Hematopoietic multipotent progenitor cell treated with erythropoietin and hydrocortisone succinate and interleukin-3 and kit ligand, for 17 days (in vitro differentiated cells): ENCODE measurements around the gene HELZ2.

Source experiments
- DNase-seq: peaks from one replicate; pipeline ENCODE4 v3.0.0-alpha.2; 2015; ENCODE audit warnings: low spot score

Gene HELZ2

DNA sequence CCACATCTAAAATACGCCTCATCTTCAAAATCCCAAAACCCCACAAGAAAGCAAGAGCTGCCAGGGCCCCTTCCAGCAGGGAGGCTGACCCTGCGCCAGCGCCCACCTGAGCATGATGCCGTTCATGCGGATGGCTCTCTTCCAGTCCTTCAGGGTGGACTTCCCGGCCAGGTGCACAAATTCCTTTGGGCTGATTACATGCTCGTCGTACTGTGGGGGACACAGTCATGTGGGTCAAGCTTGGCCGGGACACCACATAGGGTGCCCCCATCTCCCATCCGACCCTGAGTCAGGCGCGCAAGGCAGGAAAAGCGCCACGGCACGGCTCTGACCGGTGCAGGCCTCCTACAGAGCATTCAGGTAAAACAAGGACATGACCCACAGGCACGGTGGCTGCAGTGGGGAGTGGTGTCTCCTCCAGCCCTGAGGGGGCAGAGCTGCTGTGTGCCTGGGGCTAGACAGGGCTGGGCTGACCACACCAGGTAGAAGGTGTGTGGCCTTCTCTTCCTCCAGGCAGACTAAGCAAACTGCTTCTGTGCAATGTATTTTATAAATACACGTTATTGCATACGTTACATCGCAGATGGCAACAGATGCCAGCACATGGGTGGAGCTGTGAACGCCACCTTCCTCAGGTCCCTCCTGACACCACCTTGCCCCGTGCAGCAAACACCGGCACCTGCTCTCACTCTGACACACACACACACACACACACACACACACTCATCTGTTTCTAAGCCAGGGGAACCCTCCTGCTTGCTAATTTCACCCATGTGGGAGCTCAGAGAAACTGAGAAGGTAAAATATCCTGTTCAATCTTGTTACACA lies 23.8 kb upstream of the HELZ2 start:
- DNase-seq = no peak

DNA sequence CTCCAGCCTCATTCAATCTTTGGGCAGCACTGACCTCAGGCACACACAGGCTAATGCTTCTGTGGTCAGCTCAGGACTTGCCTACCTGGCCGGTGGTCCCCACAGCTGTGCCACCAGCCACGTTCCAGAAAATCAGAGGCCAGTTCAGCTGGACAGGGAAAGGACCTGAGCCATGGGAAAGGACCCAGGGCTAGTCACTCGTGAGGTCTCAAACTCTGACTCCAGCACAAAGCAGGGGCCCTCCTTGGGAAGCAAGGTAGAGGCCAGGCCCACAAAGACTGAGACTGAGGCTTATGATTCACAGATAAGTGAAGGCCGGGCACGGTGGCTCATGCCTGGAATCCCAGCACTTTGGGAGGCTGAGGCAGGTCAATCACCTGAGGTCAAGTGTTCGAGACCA lies 22.4 kb upstream of the HELZ2 start:
- no peak for DNase-seq

DNA sequence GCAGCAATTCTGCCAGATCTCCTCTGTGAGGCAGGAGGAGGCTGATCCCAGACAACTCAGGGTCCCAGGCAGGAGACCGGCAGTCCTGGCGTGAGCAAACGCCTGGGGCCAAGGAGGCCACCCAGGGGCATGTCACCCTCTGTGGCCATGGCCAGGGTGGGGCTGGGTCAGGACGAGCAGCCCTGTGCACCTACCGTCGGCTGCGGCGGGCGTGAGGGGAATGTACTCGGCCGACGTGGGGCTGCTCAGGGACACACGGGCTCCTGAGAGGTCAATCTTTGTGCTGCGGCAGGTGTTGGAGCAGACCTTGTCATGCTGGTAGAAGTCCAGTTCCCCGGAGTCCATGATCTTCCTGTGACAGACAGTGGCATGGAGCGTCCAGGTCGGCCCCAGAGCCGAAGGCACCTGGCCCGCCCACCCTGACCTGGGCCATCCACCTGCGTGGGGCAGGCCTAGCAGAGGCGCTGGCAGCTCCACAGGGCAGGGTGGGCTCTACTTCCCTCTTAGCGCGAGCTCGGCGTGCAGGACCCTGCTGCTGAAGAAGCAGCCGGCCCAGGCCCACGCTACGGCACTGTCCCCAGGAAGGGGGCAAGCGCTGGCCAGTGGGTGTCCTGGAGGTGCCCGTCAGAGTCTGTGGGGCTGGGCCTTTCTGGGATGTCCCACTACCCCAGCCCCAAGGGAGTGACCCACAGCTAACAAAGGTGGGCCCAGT lies 21.5 kb upstream of the HELZ2 start:
- DNase-seq = no peak

DNA sequence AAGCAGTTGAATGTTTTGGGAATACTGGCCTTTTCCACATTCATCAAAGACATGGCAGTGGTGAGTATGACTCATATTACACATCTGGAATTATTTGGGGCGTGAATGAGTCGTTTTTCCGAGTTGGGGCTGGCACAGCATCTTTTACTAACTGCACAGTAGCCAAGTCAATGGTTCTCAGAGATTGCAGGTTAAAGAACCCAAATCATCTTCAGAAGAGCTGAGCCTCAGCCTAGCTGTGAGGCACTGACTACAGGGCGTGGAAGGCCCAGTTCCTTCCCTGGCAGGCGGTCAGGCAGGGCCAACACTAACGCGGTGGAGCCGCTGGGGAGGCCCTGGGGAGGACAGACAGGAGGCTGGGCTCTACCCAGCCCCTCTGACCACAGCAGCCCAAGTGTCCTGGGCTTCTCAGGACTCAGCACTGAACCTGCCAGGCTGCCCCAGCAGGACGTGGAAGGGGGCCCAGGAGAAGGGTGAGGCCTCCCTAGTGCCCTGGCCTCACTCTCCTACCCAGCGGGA lies 20.1 kb upstream of the HELZ2 start:
- no peak for DNase-seq

DNA sequence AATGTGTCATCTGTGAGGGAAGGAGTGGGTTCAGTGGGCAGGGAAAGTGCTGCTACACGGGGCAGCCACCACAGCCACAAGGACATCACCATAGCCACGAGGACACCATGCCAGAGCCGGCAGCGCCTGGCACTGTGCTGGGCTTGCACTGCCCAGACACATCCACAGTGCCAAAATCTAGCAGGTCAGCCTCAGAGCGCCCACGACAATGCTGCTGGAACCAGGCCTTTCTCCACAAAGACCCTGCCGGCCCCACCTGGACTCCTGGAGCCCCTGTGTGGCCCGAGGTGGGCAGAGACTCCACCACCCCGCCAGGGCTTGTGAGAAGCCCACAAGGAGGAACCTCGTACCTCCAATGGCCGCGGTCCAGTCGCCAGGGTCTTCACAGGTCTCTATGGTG lies 18.6 kb upstream of the HELZ2 start:
- no peak for DNase-seq

DNA sequence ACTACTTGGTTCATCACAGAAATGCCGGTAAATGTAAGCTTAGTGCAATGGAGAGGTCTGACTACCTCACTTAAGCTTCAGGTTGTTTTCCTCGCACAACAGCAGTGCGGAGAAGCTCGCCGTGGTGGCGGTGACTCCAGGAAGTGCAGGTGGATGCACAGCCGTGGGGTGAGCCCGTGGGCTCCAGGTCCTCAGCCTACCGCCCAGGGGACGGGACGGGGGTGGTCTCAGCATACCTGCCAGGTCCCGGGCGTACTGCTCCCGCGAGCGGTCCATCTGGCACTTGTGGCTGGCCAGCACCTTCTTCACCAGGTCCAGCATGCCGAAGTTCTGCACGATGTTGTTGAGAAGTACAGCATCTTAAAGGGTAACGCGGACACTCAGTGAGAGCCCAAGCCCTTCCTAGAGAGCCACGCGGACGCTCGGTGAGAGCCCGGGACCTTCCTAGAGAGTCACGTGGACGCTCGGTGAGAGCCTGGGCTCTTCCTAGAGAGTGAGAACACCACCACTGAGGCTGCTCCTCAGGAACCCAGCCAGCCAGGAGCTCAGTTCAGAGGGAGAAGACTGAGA lies 17.8 kb upstream of the HELZ2 start:
- no peak for DNase-seq

DNA sequence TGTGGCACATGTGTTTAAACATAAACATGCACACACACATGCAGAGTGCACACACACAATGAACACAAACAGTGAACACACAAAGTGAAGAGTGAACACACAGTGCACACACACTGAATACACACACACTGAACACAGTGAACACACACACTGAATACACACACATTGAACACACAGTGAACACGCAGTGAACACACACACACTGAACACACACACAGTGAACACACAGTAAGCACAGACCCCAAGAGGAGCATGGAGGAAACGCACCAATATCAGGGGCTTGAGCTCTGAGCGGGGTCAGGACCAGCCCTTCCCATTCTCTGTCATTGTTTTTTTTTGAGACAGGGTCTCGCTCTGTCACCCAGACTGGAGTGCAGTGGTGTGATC lies 17.1 kb upstream of the HELZ2 start:
- no peak for DNase-seq

DNA sequence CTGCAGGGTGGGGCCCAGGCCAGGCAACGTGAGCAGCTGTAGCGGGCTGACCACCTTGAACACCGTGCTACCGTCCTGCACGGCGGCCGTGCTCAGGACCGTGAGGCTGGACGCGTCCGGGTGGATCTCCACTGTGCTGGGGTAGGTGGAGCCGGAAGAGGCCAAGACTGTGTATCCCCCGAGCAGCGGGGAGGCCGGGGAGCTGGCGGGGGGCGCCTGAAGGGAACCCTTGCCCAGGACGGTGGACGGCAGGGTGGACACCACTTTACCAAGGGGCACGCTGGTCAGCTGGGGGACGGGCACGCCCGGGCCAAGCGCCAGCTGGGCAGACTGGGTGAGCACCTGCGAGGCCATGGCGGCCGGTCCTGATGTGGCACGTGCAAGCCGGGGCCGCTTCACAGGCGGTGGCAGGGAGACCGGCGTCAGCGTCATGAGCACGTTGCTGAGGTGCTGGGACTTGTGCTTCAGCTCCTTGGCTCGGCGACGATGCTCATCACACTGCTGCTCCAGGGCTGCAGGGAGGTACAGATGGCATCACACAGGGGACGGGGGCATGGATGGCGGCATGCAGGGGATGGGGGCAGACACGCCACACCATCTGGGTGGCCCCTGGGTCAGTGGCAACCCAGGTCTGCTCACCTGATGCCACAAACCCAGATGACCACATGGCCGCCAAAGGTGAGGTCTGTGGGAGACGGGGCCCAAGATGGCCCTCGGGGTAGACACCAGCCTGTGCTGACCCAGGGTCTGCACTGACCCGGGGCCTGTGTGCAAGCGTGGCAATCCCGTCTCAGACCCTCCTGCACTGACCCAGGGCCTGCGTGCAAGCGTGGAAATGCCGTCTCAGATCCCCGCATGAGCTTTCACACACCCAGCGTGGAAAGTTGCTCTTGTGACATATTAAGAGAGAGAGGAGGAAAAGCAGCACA lies 16.4 kb upstream of the HELZ2 start:
- no peak for DNase-seq

DNA sequence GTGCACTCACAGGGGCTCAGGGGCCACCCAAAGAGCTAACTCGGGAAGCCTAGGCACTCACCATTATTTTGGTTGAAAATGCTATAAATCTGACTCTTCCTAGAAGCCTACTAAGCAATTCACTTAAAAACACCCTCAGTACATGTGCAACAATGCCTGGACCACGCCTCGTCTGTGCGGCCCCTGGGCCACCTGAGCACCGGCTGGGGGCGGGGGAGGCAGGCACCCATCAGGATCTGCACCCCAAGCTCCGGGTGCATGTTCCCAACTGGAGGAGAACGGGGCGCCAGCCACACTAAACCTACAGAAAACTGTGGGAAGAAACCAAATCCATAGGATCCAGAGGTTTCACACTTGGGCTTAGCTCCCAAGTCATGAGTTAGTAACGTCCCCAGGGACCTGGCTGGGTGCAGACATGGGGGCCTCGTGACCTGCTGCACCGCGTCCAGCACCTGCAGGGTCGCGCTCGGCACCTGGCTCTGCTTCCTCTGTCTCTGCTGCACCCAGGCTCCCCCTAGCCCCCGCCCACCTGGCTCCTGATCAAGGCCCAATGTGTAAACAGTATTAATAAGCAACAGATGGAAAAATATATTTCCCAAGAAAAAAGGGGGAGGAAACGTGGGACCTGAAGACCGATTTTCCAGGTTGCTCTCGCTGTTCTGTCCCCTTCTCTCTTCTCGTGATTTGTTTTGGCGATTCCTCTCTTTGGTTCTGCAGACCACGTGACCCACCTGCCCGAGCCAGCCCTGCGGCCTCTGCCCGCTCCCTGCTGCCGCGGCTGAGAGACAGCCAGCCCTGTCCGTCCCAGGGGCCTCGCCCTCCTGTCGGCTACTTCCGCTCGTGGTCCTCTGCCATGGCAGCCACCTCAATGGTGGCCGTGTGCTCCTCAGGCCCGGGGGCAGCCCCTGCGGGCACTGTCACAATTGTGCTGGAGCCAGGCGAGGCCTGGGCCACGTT lies 15.5 kb upstream of the HELZ2 start:
- no peak for DNase-seq

DNA sequence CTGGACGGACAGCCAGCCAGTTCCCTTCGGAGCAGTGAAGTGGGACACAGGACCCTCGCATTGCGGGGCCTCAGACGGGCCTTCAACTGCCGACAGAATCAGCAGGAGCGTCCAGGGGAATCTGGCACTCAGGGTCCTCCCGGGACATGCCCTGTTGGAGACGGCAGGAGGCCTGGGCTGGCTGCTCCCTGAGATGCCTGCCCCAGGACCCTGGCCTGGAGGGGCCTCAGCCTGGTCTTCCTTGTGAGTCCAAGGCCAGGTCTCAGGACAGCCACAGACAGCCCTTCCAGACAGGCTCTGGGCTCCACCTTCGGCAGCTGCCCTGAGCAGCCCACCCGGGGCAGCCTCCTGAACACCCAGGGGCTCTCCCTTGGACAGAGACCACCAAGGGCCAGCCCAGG lies 14.6 kb upstream of the HELZ2 start:
- no peak for DNase-seq

DNA sequence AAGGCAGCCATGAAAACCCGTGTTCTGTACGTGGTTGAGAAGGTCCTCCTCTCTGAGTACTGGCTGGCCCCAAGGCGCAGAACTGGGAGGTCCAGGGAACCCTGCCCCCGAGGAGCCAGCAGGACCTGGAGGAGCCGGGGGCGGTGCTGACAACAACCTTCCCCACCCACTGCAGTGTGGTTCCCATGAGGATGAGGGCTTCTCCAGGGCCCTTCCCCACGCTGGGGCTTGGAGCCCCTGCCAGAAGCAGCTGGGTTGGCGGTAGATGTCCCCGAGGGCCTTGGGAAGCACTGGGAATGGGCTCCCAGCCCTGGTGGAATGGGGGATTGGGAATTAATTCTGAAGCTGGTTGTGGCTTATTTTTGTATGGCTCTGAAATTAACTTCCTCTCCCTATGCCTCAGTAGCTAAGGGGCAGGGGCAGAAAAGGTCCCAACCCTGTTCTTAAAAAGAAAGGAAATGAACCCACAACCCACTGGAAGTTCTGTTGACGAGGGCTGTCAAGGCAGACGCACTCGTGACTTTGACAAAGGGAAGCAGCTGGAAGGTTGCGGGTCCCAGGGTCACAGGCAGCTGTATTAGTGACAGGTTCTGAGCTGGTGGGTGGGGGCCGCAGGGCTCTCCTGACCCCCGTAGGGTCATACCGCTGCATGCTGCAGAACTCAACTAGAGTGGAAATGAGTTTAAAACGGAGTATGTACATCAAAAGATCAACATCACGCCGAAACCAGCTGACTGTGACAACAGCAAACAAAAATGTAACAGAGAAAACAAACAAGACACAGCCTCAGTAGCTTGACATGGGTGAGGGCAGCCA lies 13.9 kb upstream of the HELZ2 start:
- DNase-seq = no peak

DNA sequence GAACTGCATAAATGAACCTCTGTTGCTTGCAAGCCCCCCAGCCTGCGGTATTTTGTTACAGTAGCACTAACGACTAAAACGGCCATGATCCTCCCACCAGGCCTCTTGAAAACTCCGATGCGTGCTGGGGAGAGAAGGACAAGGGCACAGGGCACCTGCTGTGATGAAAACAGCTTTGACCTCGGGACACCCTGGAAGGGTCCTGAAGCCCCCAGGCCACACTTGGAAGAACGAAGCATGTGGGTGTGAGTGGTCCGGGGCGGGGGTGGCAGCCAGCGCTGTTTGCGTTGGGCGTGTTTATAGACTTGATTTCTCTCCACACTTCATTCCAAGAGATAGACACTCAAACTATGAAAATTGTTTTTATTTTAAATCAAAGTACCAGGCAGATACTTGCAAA lies 13.2 kb upstream of the HELZ2 start:
- no peak for DNase-seq

DNA sequence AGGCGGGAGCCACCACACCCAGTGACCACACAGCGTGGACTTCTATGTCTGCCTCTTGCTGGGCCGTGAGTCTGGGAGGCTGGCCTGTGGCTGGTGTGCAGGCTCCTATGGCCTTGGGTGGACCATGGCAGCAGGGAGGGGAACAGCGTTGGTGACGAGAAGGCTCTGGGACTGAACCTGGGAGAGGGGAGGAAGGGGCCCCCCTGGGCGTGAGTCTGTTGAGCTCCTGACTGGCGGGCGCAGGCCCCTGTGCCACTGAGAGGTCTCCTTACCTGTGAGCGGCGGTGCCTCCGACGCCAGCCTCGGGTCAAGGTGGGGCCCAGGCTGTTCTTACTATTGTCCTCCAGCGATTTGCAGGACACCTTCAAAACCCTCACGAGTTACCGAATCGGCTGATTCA lies 12.8 kb upstream of the HELZ2 start:
- DNase-seq = no peak

DNA sequence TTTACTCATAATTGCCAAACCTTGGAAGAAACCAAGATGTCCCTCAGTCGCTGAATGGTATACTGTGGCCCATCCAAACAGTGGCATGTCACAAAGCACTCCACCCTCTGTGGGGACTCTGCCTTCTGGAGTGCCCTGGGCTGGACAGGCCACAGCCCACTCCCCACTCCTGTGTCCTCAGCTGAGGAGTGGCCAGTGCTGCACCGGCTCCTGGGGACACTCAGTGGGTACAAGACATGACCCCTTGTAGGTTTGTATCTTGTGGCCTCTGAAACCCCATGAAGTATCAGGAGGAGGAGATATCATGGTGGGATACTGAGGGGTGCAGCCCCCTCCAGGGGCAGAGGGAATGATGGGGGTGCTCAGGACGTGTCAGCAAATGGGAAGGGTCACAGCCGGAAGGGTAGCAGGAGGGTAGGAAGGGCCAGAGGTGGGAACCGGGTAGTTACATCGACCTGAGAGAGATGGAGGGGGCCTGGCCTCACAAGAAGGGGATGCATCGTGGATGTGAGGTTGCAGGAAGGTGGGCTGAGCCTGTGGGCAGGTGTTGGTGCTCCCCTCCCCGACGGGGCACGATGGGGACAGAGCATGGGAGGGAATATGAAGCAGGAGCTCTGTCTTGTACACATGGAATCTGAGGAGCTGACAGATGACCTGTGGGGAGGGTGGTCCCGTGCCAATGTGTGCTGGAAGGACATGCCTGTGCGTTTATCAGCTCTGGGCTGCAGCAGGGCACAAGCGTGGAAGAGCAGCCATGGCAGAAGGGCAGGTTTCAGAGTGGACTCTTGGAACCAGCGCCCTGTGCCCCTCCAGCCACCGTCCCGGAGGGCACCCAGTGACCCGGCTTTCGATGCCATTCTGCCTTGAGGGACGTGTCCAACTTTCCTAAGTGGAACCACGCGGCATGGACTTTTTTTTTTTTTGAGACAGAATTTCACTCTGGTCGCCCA lies 11.9 kb upstream of the HELZ2 start:
- DNase-seq = no peak

DNA sequence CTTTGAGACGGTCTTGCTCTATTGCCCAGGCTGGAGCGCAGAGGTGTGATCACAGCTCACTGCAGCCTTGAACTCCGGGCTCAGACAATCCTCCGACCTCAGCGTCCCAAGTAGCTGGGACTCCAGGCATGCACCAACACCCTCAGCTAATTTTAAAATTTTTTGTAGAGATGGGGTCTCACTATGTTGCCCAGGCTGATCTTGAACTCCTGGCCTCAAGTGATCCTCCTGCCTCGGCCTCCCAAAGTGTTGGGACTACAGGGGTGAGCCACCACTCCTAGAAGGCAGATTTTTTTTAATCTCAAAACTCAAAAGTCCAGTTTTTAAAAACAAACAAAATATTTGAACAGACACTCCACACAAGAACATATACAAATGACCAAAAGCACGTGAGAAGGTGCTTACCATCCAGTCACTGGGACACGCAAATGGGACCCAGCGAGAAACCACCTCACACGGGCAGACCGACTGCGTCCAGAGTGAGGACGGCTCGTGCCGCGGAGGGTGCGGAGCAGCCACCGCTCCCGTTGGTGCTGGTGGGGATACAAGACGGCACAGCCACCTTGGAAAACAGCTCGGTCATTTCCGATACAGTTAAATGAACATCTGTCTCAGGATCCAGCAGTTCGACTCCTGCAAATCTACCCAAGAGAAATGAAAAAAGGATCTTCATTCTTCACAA lies 8.5 kb upstream of the HELZ2 start:
- DNase-seq = no peak

DNA sequence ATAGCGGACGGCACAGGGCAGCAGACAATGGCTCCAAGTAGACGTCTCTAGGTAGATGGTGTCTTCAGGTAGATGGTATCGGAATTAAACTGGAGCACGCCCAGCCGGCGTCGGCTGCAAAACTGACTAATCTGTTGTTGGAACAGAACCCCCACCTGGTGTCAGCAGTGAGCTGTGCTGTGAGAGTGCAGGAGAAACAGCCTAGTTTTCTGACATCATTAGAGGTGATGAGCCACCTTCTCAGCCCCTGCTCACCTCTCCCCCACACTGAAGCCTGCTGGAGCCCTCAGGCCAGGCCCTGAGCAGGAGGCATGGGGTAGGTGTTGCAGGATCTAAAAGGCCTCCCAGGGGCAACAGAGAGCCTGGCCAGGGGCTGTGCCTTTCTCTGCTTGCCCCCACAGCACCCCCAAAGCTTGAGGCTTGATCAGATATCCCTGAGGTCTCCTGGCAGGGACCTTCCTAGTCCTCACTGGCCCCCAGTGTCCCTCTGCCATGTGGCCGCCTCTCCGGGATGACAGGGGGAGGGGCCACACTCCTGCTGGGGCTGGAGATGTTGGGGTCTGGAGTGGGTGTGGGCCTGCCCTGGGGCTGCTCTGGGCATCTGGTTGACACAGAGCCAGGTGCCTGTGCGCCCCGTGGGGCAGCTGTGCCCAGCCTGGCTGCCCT lies 6.9 kb upstream of the HELZ2 start:
- no peak for DNase-seq

DNA sequence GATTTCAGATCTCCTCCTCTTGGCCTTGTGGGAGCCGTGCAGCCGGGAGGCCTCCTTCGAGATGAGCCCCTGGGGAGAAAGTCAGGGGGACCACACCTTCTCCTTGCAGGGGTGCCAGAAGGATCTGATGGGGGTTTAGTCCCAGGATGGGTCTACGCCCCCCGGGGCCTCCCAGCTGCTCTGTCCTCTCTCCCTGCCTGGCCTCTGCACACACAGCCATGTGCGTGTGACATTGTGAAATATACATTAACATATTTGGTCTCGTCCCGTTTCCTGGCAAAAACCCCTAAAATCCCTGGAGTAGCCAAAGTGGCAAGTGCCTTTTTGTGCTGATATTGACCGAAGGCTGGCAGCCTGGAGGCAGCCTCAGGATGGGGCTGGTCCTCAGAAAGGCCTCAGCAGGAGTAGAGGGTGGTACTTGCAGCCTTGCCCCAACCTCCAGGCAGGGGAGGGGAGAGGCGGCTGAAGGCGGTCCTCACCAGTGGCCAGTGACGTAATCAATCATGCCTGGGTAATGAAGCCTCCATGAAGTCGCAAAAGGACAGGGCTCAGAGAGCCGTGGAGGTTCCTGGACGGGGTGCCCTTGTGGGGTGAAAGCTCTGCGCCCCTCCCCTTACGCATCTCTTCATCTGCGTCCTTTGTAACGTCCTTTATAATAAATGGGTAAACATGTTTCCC lies 5.1 kb upstream of the HELZ2 start:
- DNase-seq = no peak
